Neural cell (in vitro differentiated cells): ENCODE data around the gene ARHGAP10.

Experiments used
- CTCF ChIP-seq: fragments of 450-650 bp; IDR thresholded peaks from 2 replicates; pipeline ENCODE4 v1.5.1; 2014; ENCODE audit warnings: antibody characterized with exemption, mild to moderate bottlenecking, moderate library complexity; ENCODE audit not compliant: poor library complexity, severe bottlenecking
- EP300 ChIP-seq: fragments of 450-650 bp; conservative IDR thresholded peaks from 2 replicates; pipeline ENCODE4 v1.6.1; 2014; ENCODE audit warnings: antibody characterized with exemption, mild to moderate bottlenecking, moderate library complexity; ENCODE audit not compliant: poor library complexity, severe bottlenecking
- EZH2 ChIP-seq: fragments of 200-600, 300-800 bp; shearing (Covaris generic), sonication (generic); IDR thresholded peaks from 2 replicates; pipeline ENCODE4 v1.6.1; 2014; ENCODE audit warnings: antibody characterized with exemption, low read length, borderline replicate concordance, mild to moderate bottlenecking; ENCODE audit not compliant: insufficient read depth, poor library complexity, severe bottlenecking
- RAD21 ChIP-seq: fragments of 450-650 bp; conservative IDR thresholded peaks from 2 replicates; pipeline ENCODE4 v1.6.1; 2014; ENCODE audit warnings: antibody characterized with exemption, mild to moderate bottlenecking, moderate library complexity
- SMC3 ChIP-seq: fragments of 450-650 bp; conservative IDR thresholded peaks from 2 replicates; pipeline ENCODE4 v1.6.1; 2014; ENCODE audit warnings: antibody characterized with exemption, mild to moderate bottlenecking, moderate library complexity; ENCODE audit not compliant: poor library complexity

- TF ChIP-seq CTCF (no peak), SMC3 (no peak), EZH2 (no peak), RAD21 (no peak), EP300 (no peak)
These were observed 377.3 kb downstream of the ARHGAP10 start for GRCh38 chr4:148109216-148109615.
